HG03159 (cell line): ENCODE data around the gene TTC7B.

Source experiments
- ATAC-seq: cut with Tn5 transposase; IDR thresholded peaks from one replicate; pipeline ENCODE4 v1.9.1; 2021; ENCODE audit warnings: mild to moderate bottlenecking, moderate library complexity; ENCODE audit not compliant: unreplicated experiment

Gene TTC7B

GRCh38 chr14:90625445-90625844, 190.8 kb downstream of the TTC7B start:
- ATAC-seq, result no peak

- no peak for ATAC-seq
Observed at GRCh38 chr14:90624732-90625400, 191.4 kb downstream of the TTC7B start.

- no peak for ATAC-seq
Observed at GRCh38 chr14:90624227-90624626, 192.0 kb downstream of the TTC7B start.

GRCh38 chr14:90621201-90621600, 195.0 kb downstream of the TTC7B start:
- ATAC-seq, result no peak

GRCh38 chr14:90620568-90621077, 195.6 kb downstream of the TTC7B start:
- no peak for ATAC-seq

- ATAC-seq, result no peak
Observed at GRCh38 chr14:90619911-90620310, 196.3 kb downstream of the TTC7B start.

GRCh38 chr14:90617961-90618360, 198.3 kb downstream of the TTC7B start:
- no peak for ATAC-seq

GRCh38 chr14:90616881-90617280, 199.3 kb downstream of the TTC7B start:
- ATAC-seq, result no peak

GRCh38 chr14:90616313-90616712, 199.9 kb downstream of the TTC7B start:
- no peak for ATAC-seq

- ATAC-seq, result no peak
Observed at GRCh38 chr14:90615517-90616060, 200.6 kb downstream of the TTC7B start.

- no peak for ATAC-seq
Observed at GRCh38 chr14:90614696-90615516, 201.3 kb downstream of the TTC7B start.

- no peak for ATAC-seq
Observed at GRCh38 chr14:90613997-90614396, 202.2 kb downstream of the TTC7B start.

- no peak for ATAC-seq
Observed at GRCh38 chr14:90613453-90613852, 202.8 kb downstream of the TTC7B start.

GRCh38 chr14:90612801-90613200, 203.4 kb downstream of the TTC7B start:
- ATAC-seq, result no peak

GRCh38 chr14:90611936-90612335, 204.3 kb downstream of the TTC7B start:
- no peak for ATAC-seq

- no peak for ATAC-seq
Observed at GRCh38 chr14:90611501-90611900, 204.7 kb downstream of the TTC7B start.

- ATAC-seq, result no peak
Observed at GRCh38 chr14:90610346-90611040, 205.7 kb downstream of the TTC7B start.

- ATAC-seq, result no peak
Observed at GRCh38 chr14:90609376-90609775, 206.9 kb downstream of the TTC7B start.

GRCh38 chr14:90608929-90609341, 207.3 kb downstream of the TTC7B start:
- ATAC-seq, result no peak

GRCh38 chr14:90608281-90608680, 207.9 kb downstream of the TTC7B start:
- no peak for ATAC-seq

- no peak for ATAC-seq
Observed at GRCh38 chr14:90607141-90607540, 209.1 kb downstream of the TTC7B start.
